Liver (tissue), 9 donors: Measurements from ENCODE around the gene ADAMTS6. TPM values are rescaled to one million over a fixed set of nuclear protein-coding genes. Genes with fewer than 3 reads are reported as not detected.

Source experiments
- DNase-seq: peaks from one replicate; pipeline ENCODE4 v3.0.0-alpha.2; 2017; ENCODE audit warnings: low spot score
- H3K27ac ChIP-seq, 2 donors: one replicate each; pipeline ENCODE4 v1.7.0; 2013; ENCODE audit warnings: inconsistent platforms in 2 of 2, low read length in 2 of 2, control low read depth in 1 of 2, low read depth in 1 of 2, mild to moderate bottlenecking in 1 of 2
- H3K27me3 ChIP-seq, 4 donors: one replicate each; pipeline versions ENCODE4 v1.6.1 to v1.7.0; 2013; ENCODE audit warnings: low read length in 3 of 4, inconsistent platforms in 1 of 4, mild to moderate bottlenecking in 1 of 4, moderate library complexity in 1 of 4; ENCODE audit not compliant: control insufficient read depth in 4 of 4, insufficient read depth in 4 of 4
- H3K36me3 ChIP-seq, 4 donors: one replicate each; pipeline versions ENCODE4 v1.6.1 to v1.7.0; 2013; ENCODE audit warnings: low read length in 3 of 4, mild to moderate bottlenecking in 3 of 4, low read depth in 1 of 4, moderate library complexity in 1 of 4; ENCODE audit not compliant: control insufficient read depth in 4 of 4, insufficient read depth in 3 of 4
- H3K4me1 ChIP-seq, 4 donors: one replicate each; pipeline versions ENCODE4 v1.6.1 to v1.7.0; 2013; ENCODE audit warnings: low read length in 3 of 4, mild to moderate bottlenecking in 3 of 4, moderate library complexity in 1 of 4; ENCODE audit not compliant: control insufficient read depth in 4 of 4, insufficient read depth in 4 of 4
- H3K4me3 ChIP-seq, 3 donors: one replicate each; pipeline versions ENCODE4 v1.6.1 to v1.7.0; 2013; ENCODE audit warnings: low read length in 3 of 3, control low read depth in 1 of 3, low read depth in 1 of 3, mild to moderate bottlenecking in 1 of 3
- H3K9ac ChIP-seq, 2 donors: one replicate each; pipeline ENCODE4 v1.7.0; 2013; ENCODE audit warnings: low read length in 2 of 2, mild to moderate bottlenecking in 2 of 2, moderate library complexity in 2 of 2, control low read depth in 1 of 2, low read depth in 1 of 2
- H3K9me3 ChIP-seq, 4 donors: one replicate each; pipeline versions ENCODE4 v1.6.1 to v1.7.0; 2013; ENCODE audit warnings: low read length in 3 of 4; ENCODE audit not compliant: control insufficient read depth in 4 of 4
- CTCF ChIP-seq: fragments of 150-350 bp; IDR thresholded peaks from 2 replicates; pipeline ENCODE4 v1.5.1; 2017; ENCODE audit warnings: improper control_type of control experiment, low read depth, low read length; ENCODE audit not compliant: missing input control
- EGR1 ChIP-seq, 2 donors: IDR thresholded peaks; 2 replicates each; pipeline ENCODE4 v1.6.1; 2016 to 2018; ENCODE audit warnings: antibody characterized with exemption in 2 of 2, low read depth in 2 of 2
- FOXA1 ChIP-seq: IDR thresholded peaks from 2 replicates; pipeline ENCODE4 v1.6.1; 2016; ENCODE audit warnings: antibody characterized with exemption
- GABPA ChIP-seq, 2 donors: IDR thresholded peaks in 1 of 2; conservative IDR thresholded peaks in 1 of 2; 2 replicates each; pipeline ENCODE4 v1.6.1; 2016; ENCODE audit warnings: antibody characterized with exemption in 2 of 2, mild to moderate bottlenecking in 1 of 2, moderate library complexity in 1 of 2
- HNF4G ChIP-seq: IDR thresholded peaks from 2 replicates; pipeline ENCODE4 v1.6.1; 2016; ENCODE audit warnings: antibody characterized with exemption
- JUND ChIP-seq, 2 donors: IDR thresholded peaks; 2 replicates each; pipeline ENCODE4 v1.6.1; 2016; ENCODE audit warnings: antibody characterized with exemption in 2 of 2
- MAX ChIP-seq: IDR thresholded peaks from 2 replicates; pipeline ENCODE4 v1.6.1; 2016; ENCODE audit warnings: antibody characterized with exemption
- NR2F2 ChIP-seq: IDR thresholded peaks from 2 replicates; pipeline ENCODE4 v1.6.1; 2016; ENCODE audit warnings: antibody characterized with exemption
- RAD21 ChIP-seq, 2 donors: IDR thresholded peaks; 2 replicates each; pipeline ENCODE4 v1.6.1; 2016; ENCODE audit warnings: antibody characterized with exemption in 2 of 2, mild to moderate bottlenecking in 2 of 2
- REST ChIP-seq: IDR thresholded peaks from 2 replicates; pipeline ENCODE4 v1.6.1; 2016; ENCODE audit warnings: antibody characterized with exemption, mild to moderate bottlenecking
- RXRA ChIP-seq, 2 donors: IDR thresholded peaks; 2 replicates each; pipeline ENCODE4 v1.6.1; 2017 to 2018; ENCODE audit warnings: antibody characterized with exemption in 2 of 2, mild to moderate bottlenecking in 1 of 2
- YY1 ChIP-seq: IDR thresholded peaks from 2 replicates; pipeline ENCODE4 v1.6.1; 2016; ENCODE audit warnings: antibody characterized with exemption, mild to moderate bottlenecking
- ZBTB33 ChIP-seq: IDR thresholded peaks from 2 replicates; pipeline ENCODE4 v1.6.1; 2016; ENCODE audit warnings: antibody characterized with exemption
- WGBS: extraction: QIAGEN DNeasy Blood & Tissue Kit; methylation state at CpG from one replicate; pipeline ENCODE4 v1.1.7; 2013; 5-methylcytosine and 5-hydroxymethylcytosine counted together
- polyA plus RNA-seq, 2 donors: library from polyadenylated mRNA; stranded (reverse) in 1 of 2; unstranded in 1 of 2; fragments of 200-250 nt in 1 of 2; fragments of >200 nt in 1 of 2; fragmentation: Nextera tagmentation in 1 of 2; extraction: Ambion mirVana in 1 of 2; gene quantifications; one replicate each; pipeline versions ENCODE4 v1.2.1 to v1.2.3, GENCODE V29; 2013 to 2015
- total RNA-seq, 2 donors: library from RNA; depleted of rRNA; stranded (reverse); fragments of >200 nt; gene quantifications; one replicate each; pipeline ENCODE4 v1.2.3, GENCODE V29; 2014
- donor health status: healthy.
- donor health status: healthy.
- donor health status: healthy.
- donor health status: healthy.
- donor health status: healthy.

Gene ADAMTS6
- total and polyA plus RNA-seq, 4 donors: 0.06 to 2.0 (median 0.59) TPM

GRCh38 chr5:65290677-65291076, 191.0 kb downstream of the ADAMTS6 start:
- WGBS: 93% methylated on average over 1 of the region's 1 CpG
- H3K27me3 ChIP-seq: no peaks in the 10 kb centered on the region
- no peaks in the 10 kb centered on the region for H3K4me1 ChIP-seq
- no peak overlapping the region for H3K27ac ChIP-seq
- H3K36me3 ChIP-seq: no peaks in the 10 kb centered on the region
- no peak for TF ChIP-seq CTCF
- no peak for TF ChIP-seq NR2F2
- TF ChIP-seq JUND (IDR thresholded peaks at IDR 0.05): no peak
- no peak for TF ChIP-seq FOXA1
- no peak for TF ChIP-seq GABPA (IDR thresholded peaks at IDR 0.05 in 1 of 2, conservative IDR thresholded peaks at IDR 0.05 in 1 of 2)
- TF ChIP-seq RXRA (IDR thresholded peaks at IDR 0.05): no peak
- H3K4me3 ChIP-seq: no peak overlapping the region
- no peak for DNase-seq
- no peaks in the 10 kb centered on the region for H3K9me3 ChIP-seq
- H3K9ac ChIP-seq: no peak overlapping the region

GRCh38 chr5:65288657-65289056, 193.1 kb downstream of the ADAMTS6 start:
- Histone ChIP-seq H3K4me1 (no peaks in the 10 kb centered on the region), H3K4me3 (no peak overlapping the region), H3K27me3 (no peaks in the 10 kb centered on the region), H3K9ac (no peak overlapping the region), H3K27ac (no peak overlapping the region), H3K36me3 (no peaks in the 10 kb centered on the region), H3K9me3 (no peaks in the 10 kb centered on the region)
- DNase-seq: no peak
- 74% methylated on average over 2 of the region's 2 CpGs for WGBS
- TF ChIP-seq HNF4G (no peak), MAX (no peak)

GRCh38 chr5:65279603-65280002, 202.1 kb downstream of the ADAMTS6 start:
- WGBS: 86% methylated on average over 2 of the region's 2 CpGs
- Histone ChIP-seq H3K36me3 (no peaks in the 10 kb centered on the region), H3K27me3 (no peaks in the 10 kb centered on the region), H3K4me1 (no peaks in the 10 kb centered on the region), H3K9ac (no peak overlapping the region), H3K9me3 (no peaks in the 10 kb centered on the region), H3K4me3 (no peak overlapping the region), H3K27ac (no peak overlapping the region)
- TF ChIP-seq EGR1 (IDR thresholded peaks at IDR 0.05; ENCODE audit: low read depth in 2 of 2): no peak
- no peak for TF ChIP-seq GABPA (IDR thresholded peaks at IDR 0.05 in 1 of 2, conservative IDR thresholded peaks at IDR 0.05 in 1 of 2)
- TF ChIP-seq ZBTB33: no peak
- TF ChIP-seq RAD21 (IDR thresholded peaks at IDR 0.05): no peak
- no peak for TF ChIP-seq FOXA1
- no peak for TF ChIP-seq REST
- no peak for TF ChIP-seq YY1
- no peak for TF ChIP-seq HNF4G
- TF ChIP-seq JUND (IDR thresholded peaks at IDR 0.05): no peak
- TF ChIP-seq MAX: no peak
- DNase-seq: no peak
